Endothelial cell of umbilical vein (primary cell): Measurements from ENCODE around the gene GABRR2. TPM values are rescaled to one million over a fixed set of nuclear protein-coding genes. Genes with fewer than 3 reads are reported as not detected.

Source experiments
- BruUV-seq: library from RNA; stranded (reverse); fragments of 400-500 nt; replicated peaks from 2 replicates; lab custom pipeline; 2021; lab: Mats Ljungman, UMichigan
- CTCF ChIA-PET: fragments of 300-600, 350-600 bp; sonication (Branson Sonifier 250); formaldehyde crosslinking; loops from one replicate; lab custom pipeline; 2021; ENCODE audit warnings: antibody characterized with exemption, inconsistent platforms; lab: Charles Lee
- POLR2A ChIA-PET: fragments of 300-600, 350-600 bp; sonication (Branson Sonifier 250); formaldehyde crosslinking; loops from one replicate; lab custom pipeline; 2021; ENCODE audit warnings: antibody characterized with exemption, inconsistent platforms; lab: Charles Lee
- DNase-seq: peaks from one replicate; pipeline ENCODE4 v3.0.0-alpha.2; 2011; ENCODE audit warnings: low read depth, low spot score
- FAIRE-seq: peaks from 2 replicates; lab custom pipeline; 2011; peaks lifted over from hg19 to GRCh38; lab: Jason Lieb, UNC
- H2AFZ ChIP-seq: 2 replicates; pipeline ENCODE4 v1.6.0; 2012; ENCODE audit warnings: low read depth, low read length, control low read depth, inconsistent platforms
- H3K27ac ChIP-seq: 2 replicates; pipeline ENCODE4 v1.5.1; 2011; ENCODE audit warnings: low read depth, mild to moderate bottlenecking, control low read depth, low read length, moderate library complexity; ENCODE audit not compliant: insufficient read depth
- H3K27me3 ChIP-seq, 2 experiments: 2 replicates each; pipeline versions ENCODE4 v1.6.0 to v1.6.1; 2011; ENCODE audit warnings: low read length in 2 of 2, mixed read lengths in 1 of 2; ENCODE audit not compliant: control insufficient read depth in 2 of 2, insufficient read depth in 2 of 2
- H3K36me3 ChIP-seq, 2 experiments: 2 replicates in 1 of 2; 3 replicates in 1 of 2; pipeline ENCODE4 v1.5.1; 2011; ENCODE audit warnings: low read length in 2 of 2, mild to moderate bottlenecking in 1 of 2, moderate library complexity in 1 of 2; ENCODE audit not compliant: control insufficient read depth in 2 of 2, insufficient read depth in 2 of 2; ENCODE audit errors: extremely low read depth in 1 of 2
- H3K4me1 ChIP-seq: 3 replicates; pipeline ENCODE4 v1.5.1; 2011; ENCODE audit warnings: mild to moderate bottlenecking, low read length; ENCODE audit not compliant: control insufficient read depth, insufficient read depth; ENCODE audit errors: extremely low read depth
- H3K4me2 ChIP-seq: 2 replicates; pipeline ENCODE4 v1.6.1; 2011; ENCODE audit warnings: low read length, control low read depth, mixed read lengths; ENCODE audit not compliant: insufficient read depth
- H3K4me3 ChIP-seq, 3 experiments: fragments of 200-600 bp in 1 of 3; sonication (generic), shearing (Covaris generic) in 1 of 3; replicated peaks in 1 of 3; 2 replicates each; pipeline ENCODE4 v1.5.1; 2011 to 2016; ENCODE audit warnings: control low read depth in 3 of 3, low read length in 3 of 3, mild to moderate bottlenecking in 2 of 3, inconsistent platforms in 1 of 3, low read depth in 1 of 3, moderate library complexity in 1 of 3; ENCODE audit not compliant: insufficient read depth in 1 of 3
- H3K79me2 ChIP-seq: 2 replicates; pipeline ENCODE4 v1.6.0; 2012; ENCODE audit warnings: low read length, inconsistent platforms; ENCODE audit not compliant: control insufficient read depth, insufficient read depth
- H3K9ac ChIP-seq: replicated peaks from 2 replicates; pipeline ENCODE3; 2011; ENCODE audit warnings: low read length, control low read depth; ENCODE audit not compliant: insufficient read depth; ENCODE audit errors: extremely low read depth
- H3K9me1 ChIP-seq: replicated peaks from 3 replicates; pipeline ENCODE4 v1.6.0; 2011; ENCODE audit warnings: mild to moderate bottlenecking, low read length; ENCODE audit not compliant: control insufficient read depth, insufficient read depth; ENCODE audit errors: extremely low read depth
- H3K9me3 ChIP-seq: replicated peaks from 2 replicates; pipeline ENCODE4 v1.5.1; 2012; ENCODE audit warnings: low read length, inconsistent platforms; ENCODE audit not compliant: control insufficient read depth, insufficient read depth
- H4K20me1 ChIP-seq: replicated peaks from 2 replicates; pipeline ENCODE3; 2011; ENCODE audit warnings: mild to moderate bottlenecking, low read length; ENCODE audit not compliant: control insufficient read depth, insufficient read depth; ENCODE audit errors: extremely low read depth
- EZH2 ChIP-seq: IDR thresholded peaks from 2 replicates; pipeline ENCODE4 v1.6.1; 2012; ENCODE audit warnings: borderline replicate concordance, low read depth, mild to moderate bottlenecking, moderate library complexity, low read length, inconsistent platforms; ENCODE audit not compliant: severe bottlenecking
- FOS ChIP-seq: IDR thresholded peaks from 2 replicates; pipeline ENCODE4 v1.6.1; 2011; ENCODE audit warnings: mild to moderate bottlenecking, low read length, moderate library complexity, borderline replicate concordance; ENCODE audit not compliant: insufficient read depth
- GATA2 ChIP-seq: IDR thresholded peaks from 2 replicates; pipeline ENCODE4 v1.7.0; 2011; ENCODE audit warnings: low read depth, mild to moderate bottlenecking, moderate library complexity, mixed read lengths, low read length; ENCODE audit not compliant: insufficient read length, insufficient read depth
- JUN ChIP-seq: IDR thresholded peaks from 2 replicates; pipeline ENCODE4 v1.6.1; 2011; ENCODE audit warnings: borderline replicate concordance, low read depth; ENCODE audit not compliant: insufficient read length, insufficient read depth
- MYC ChIP-seq: IDR thresholded peaks from one replicate; pipeline ENCODE4 v1.6.1; 2011; ENCODE audit warnings: mild to moderate bottlenecking, low read depth, low read length
- POLR2A ChIP-seq: IDR thresholded peaks from 2 replicates; pipeline ENCODE4 v1.6.1; 2012; ENCODE audit warnings: low read depth, mild to moderate bottlenecking, control low read depth, low read length
- POLR2AphosphoS5 ChIP-seq: IDR thresholded peaks from 2 replicates; pipeline ENCODE4 v1.6.1; 2012; ENCODE audit warnings: low read depth, mild to moderate bottlenecking, control low read depth, low read length, moderate library complexity; ENCODE audit not compliant: insufficient read depth
- dilution Hi-C: fragments of 300-500 bp; cut with MboI; formaldehyde crosslinking; loops from one replicate; pipeline ENCODE4 v1.15.0; 2019; ENCODE audit warnings: low sequenced_read_pairs; ENCODE audit not compliant: extremely low pct_ligation_motif_present
- intact Hi-C: fragments of 100-400 bp; cut with micrococcal nuclease; formaldehyde crosslinking; loops from one replicate; pipeline ENCODE4 v1.10.0; 2022
- polyA plus RNA-seq, 4 experiments: library from polyadenylated mRNA; depleted of rRNA in 3 of 4; stranded (reverse) in 3 of 4; unstranded in 1 of 4; fragments of >200 nt; gene quantifications; 2 replicates each; pipeline versions ENCODE4 v1.2.1 to v1.2.3, GENCODE V29; 2011 to 2012; ENCODE audit warnings: missing spikeins in 1 of 4
- total RNA-seq: library from RNA; stranded (reverse); gene quantifications from 2 replicates; pipeline ENCODE4 v1.2.3, GENCODE V29; 2021
- TF ChIP-seq, protein P1 (sequence below), 2 donors: IDR thresholded peaks; 1 replicate in 1 of 2; 2 replicates in 1 of 2; pipeline ENCODE4 v1.5.1; 2011; ENCODE audit warnings: low read length in 2 of 2, mild to moderate bottlenecking in 2 of 2, moderate library complexity in 2 of 2, control low read depth in 1 of 2, inconsistent platforms in 1 of 2, low read depth in 1 of 2; ENCODE audit not compliant: insufficient read depth in 1 of 2; ENCODE audit errors: extremely low read depth in 1 of 2
- TF ChIP-seq, protein P2 (sequence below): IDR thresholded peaks from 2 replicates; pipeline ENCODE4 v1.6.1; 2011; ENCODE audit not compliant: insufficient read depth, insufficient read length

GABRR2 gene
- total and polyA plus RNA-seq, 2 donors (not counting 3 experiments of a cell fraction or from before 2014, with no cell fraction given), result 1.4 to 3.6 TPM

DNA sequence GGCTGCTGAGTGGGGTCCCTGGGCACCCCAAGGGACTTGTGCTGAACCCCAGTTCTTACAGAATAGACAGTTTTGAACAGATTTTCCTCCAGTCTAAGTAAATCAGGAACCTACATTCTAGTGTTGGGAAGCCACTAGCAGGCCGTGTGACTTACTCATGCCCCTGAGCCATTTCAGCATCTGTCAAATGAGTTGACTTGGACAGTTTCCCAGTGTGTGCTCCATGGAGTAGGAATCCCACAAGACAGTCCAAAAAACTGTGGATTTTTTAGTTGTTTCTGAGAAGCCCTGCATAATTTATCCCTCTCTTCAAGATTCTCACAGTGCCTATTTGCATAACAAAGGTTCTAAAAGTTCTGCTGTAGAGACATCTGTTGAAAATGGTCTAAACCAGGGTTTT is 2.1 kb downstream of the GABRR2 start:
- Histone ChIP-seq H2AFZ (no peak overlapping the region), H3K4me1 (peaks cover 22% of the 10 kb centered on the region), H3K9me1 (no peaks in the 10 kb centered on the region), H4K20me1 (no peaks in the 10 kb centered on the region), H3K36me3 (peaks cover 0 to 3% of the 10 kb centered on the region in 2 experiments), H3K79me2 (no peaks in the 10 kb centered on the region), H3K27me3 (no peaks in the 10 kb centered on the region), H3K9ac (peak overlapping the region; percentile 43), H3K4me2 (peak overlapping the region; percentile 38), H3K9me3 (no peaks in the 10 kb centered on the region), H3K4me3 (no peak overlapping the region), H3K27ac (peak overlapping the region; percentile 67)
- FAIRE-seq (peak; percentile 77), DNase-seq (peak; percentile 32)
- intact Hi-C loops (loop anchor here (2.0 kb wide), 1 partner anchor 330 kb away; no protein-coding TSS in a partner anchor), dilution Hi-C loops (no loop called here)
- no peak for TF ChIP-seq EZH2
- TF ChIP-seq POLR2A, result no peak
- TF ChIP-seq GATA2, result no peak
- no peak for TF ChIP-seq JUN
- TF ChIP-seq, protein P1, sequence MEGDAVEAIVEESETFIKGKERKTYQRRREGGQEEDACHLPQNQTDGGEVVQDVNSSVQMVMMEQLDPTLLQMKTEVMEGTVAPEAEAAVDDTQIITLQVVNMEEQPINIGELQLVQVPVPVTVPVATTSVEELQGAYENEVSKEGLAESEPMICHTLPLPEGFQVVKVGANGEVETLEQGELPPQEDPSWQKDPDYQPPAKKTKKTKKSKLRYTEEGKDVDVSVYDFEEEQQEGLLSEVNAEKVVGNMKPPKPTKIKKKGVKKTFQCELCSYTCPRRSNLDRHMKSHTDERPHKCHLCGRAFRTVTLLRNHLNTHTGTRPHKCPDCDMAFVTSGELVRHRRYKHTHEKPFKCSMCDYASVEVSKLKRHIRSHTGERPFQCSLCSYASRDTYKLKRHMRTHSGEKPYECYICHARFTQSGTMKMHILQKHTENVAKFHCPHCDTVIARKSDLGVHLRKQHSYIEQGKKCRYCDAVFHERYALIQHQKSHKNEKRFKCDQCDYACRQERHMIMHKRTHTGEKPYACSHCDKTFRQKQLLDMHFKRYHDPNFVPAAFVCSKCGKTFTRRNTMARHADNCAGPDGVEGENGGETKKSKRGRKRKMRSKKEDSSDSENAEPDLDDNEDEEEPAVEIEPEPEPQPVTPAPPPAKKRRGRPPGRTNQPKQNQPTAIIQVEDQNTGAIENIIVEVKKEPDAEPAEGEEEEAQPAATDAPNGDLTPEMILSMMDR (IDR thresholded peaks at IDR 0.05; ENCODE audit: extremely low read depth in 1 of 2, insufficient read depth in 1 of 2, low read depth in 1 of 2, low read length in 2 of 2), result no peak
- TF ChIP-seq, protein P2, sequence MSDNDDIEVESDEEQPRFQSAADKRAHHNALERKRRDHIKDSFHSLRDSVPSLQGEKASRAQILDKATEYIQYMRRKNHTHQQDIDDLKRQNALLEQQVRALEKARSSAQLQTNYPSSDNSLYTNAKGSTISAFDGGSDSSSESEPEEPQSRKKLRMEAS, result no peak
- no peak for TF ChIP-seq FOS
- TF ChIP-seq MYC, result no peak
- TF ChIP-seq POLR2AphosphoS5, result no peak
- CTCF ChIA-PET, result interaction anchor here (1.4 to 2.9 kb wide), 8 partner anchors 8 to 296 kb away, joined by 4 to 102 read pairs (median 26); partner anchors contain the start of gene UBE2J1
- POLR2A ChIA-PET, result interaction anchor here (1.0 to 2.3 kb wide), 2 partner anchors 15 to 233 kb away, joined by 5 to 8 read pairs; partner anchors contain the start of gene PNRC1
- no TSS peak for BruUV-seq
